NCI-H82 treated with DMSO at 0.1 percent for 48 hours (cell line): ENCODE data around the gene PLCB2.

ENCODE experiments used
- DNase-seq: peaks from one replicate; lab custom pipeline; 2025; ENCODE audit not compliant: unreplicated experiment; lab: John Stamatoyannopoulos, UW

PLCB2 gene, protein sequence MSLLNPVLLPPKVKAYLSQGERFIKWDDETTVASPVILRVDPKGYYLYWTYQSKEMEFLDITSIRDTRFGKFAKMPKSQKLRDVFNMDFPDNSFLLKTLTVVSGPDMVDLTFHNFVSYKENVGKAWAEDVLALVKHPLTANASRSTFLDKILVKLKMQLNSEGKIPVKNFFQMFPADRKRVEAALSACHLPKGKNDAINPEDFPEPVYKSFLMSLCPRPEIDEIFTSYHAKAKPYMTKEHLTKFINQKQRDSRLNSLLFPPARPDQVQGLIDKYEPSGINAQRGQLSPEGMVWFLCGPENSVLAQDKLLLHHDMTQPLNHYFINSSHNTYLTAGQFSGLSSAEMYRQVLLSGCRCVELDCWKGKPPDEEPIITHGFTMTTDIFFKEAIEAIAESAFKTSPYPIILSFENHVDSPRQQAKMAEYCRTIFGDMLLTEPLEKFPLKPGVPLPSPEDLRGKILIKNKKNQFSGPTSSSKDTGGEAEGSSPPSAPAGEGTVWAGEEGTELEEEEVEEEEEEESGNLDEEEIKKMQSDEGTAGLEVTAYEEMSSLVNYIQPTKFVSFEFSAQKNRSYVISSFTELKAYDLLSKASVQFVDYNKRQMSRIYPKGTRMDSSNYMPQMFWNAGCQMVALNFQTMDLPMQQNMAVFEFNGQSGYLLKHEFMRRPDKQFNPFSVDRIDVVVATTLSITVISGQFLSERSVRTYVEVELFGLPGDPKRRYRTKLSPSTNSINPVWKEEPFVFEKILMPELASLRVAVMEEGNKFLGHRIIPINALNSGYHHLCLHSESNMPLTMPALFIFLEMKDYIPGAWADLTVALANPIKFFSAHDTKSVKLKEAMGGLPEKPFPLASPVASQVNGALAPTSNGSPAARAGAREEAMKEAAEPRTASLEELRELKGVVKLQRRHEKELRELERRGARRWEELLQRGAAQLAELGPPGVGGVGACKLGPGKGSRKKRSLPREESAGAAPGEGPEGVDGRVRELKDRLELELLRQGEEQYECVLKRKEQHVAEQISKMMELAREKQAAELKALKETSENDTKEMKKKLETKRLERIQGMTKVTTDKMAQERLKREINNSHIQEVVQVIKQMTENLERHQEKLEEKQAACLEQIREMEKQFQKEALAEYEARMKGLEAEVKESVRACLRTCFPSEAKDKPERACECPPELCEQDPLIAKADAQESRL

GRCh38 chr15:40307421-40308211, at the start of gene PLCB2:
PLCB2 (minus strand) TSS chr15:40307935; CDS start chr15:40307672, 263 bp downstream.
- DNase-seq = peak; percentile 77

- no peak for DNase-seq
These were observed 49.5 kb upstream of the PLCB2 start for GRCh38 chr15:40357246-40357645.

- DNase-seq = no peak
These were observed 48.3 kb upstream of the PLCB2 start for GRCh38 chr15:40355976-40356585.

GRCh38 chr15:40354408-40355171, 46.9 kb upstream of the PLCB2 start:
- DNase-seq = peak; percentile 75

GRCh38 chr15:40353697-40354096, 46.0 kb upstream of the PLCB2 start:
- DNase-seq = no peak

DNA sequence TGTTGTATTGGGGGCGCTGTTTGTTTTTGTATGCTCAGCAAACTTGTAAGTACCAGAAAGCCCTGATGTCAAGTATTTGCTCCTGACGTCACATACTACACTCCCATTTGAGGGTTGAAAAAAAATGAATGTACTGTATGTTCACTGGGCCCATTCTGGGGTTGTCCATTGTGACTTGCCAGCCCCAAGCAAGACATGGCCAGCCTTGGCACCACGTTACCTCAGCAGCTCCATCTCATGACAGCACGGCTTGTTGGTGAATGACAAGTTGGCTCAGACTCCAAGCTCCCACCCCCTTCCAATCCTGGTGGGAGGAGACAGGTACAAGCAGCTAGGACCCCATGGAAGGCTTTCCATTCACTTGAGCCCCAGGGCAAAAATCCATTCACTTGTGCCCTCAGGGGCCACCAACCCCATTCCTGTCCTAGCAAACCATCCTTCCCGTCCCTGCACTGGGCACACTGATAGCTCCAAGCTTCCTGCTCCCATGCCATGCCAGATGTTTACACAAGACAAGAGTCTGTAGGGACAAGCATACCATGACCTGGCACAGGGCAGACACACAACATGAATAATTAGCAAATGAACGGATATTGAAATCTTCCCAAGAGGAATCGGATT, 44.7 kb upstream of the PLCB2 start:
- DNase-seq = no peak

- DNase-seq = no peak
These were observed 41.4 kb upstream of the PLCB2 start for GRCh38 chr15:40349163-40349562.

DNA sequence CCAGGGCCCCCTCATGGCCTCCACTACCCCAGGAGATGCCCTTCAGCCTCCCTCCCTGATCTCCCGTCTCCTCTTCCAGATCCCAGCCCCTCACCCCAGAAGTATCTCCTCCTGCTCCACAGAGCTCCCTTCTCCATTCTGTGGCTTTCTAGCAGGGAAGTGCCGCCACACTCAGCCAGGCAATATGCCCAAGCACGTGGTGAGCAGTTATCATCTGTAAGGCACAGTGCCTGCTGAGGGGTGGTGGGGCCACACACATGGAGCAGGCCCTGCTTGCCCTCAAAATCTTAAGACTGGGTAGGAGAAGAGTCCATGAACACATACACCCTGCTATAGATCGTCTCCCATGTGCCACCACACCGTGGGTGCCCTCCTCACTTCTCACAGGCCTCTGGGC, 40.7 kb upstream of the PLCB2 start:
- no peak for DNase-seq

DNA sequence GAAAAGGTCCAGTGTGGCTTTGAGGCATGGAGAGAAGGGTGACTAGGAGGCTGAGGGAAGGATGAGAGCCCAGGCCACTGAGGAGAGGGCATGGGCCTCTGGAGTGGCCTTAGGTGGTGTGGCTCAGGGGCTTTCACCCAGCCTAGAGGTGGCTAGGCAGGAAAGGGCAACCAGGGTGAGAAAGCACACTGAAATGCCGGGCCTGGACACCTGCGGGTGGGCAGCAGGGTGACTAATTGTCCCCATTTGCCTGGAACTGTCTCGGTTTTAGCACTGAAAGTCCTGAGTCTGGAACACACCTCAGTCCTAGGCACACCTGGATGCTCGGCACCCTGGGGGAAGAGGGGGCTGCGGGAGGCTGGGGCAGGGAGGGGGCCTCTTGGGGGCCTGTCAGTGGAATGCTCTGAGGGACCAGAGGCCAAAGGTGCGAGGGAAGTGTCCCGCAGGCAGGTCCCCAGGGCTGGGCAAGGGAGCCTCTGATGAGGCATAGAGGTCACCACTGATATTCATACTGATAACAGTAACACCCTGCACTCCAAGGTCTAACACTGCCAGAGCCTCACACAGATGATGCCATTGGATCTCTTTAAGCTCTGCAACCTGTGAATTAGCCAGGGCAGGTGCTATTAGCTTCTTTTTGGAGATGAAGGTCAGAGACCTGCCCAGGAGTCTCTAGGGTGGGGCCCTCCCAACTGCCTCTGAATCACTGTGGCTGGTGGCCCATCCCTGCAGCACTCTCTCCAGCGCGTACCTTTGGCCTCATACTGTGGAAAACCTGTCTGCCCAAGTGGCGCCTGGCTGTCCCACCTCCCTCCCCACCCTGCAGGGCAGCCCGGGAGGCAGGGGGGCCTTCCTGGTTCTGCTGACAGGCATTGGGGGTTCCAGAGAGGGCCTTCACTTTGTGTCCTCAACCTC, 40.1 kb upstream of the PLCB2 start:
- DNase-seq = no peak

- DNase-seq = no peak
These were observed 39.1 kb upstream of the PLCB2 start for GRCh38 chr15:40346579-40347558.

DNA sequence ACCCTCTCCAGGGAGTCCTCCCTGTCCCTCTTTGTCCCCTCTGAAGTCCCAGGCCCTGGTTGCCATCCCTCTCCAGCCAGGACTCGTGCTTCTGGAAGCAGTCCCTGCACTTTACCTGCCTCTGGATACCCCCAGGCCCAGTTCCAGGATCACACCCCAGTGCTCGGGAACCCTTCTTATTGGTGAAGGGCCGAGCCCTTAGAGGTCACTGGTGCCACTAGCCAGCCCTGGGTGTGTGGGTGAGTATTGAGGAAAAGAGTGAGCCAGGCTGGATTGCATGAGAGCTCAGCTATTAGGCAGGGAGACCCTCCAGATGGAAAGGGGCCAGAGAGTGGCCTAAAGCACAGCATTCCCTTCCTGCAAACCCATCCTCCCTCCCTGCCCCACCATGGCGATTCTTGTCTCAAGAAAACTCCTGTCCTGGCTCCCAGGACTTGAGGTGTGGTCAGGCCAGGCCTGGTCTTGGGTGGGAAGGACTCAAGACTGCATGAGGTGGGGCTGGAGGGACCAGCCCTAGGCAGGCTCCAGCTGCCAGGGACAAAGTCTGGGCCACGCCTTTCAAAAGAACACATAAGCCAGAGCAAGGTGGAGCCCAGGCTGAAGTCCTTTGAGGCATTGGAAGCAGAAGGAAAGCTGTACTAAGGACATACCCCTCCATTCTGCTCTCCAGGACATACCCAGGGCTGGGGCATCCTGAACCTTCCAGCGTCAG, 38.3 kb upstream of the PLCB2 start:
- no peak for DNase-seq

- no peak for DNase-seq
These were observed 37.6 kb upstream of the PLCB2 start for GRCh38 chr15:40345225-40345866.

GRCh38 chr15:40344631-40345120, 36.9 kb upstream of the PLCB2 start:
- DNase-seq = peak; percentile 42

DNA sequence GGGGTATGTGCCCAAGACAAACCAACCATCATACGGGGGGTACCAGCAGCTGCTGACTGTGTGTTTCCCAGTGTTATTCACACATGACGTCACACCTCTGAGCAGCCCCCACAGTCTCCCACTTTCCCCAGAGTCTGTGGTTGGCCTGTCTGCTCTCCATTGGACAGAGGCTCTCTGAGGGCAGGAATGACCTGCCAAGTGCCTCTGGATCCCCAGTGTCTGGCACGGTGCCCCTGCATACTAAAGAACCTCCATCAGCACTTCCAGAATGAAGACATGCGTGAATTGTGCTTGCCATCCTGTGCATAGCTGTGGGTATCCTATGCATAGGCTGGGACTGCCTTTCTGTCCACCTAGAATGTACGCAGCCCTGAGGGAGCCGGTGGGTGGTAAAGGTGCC, 36.5 kb upstream of the PLCB2 start:
- DNase-seq = no peak

GRCh38 chr15:40343512-40343911, 35.8 kb upstream of the PLCB2 start:
- DNase-seq = no peak
